Bronchus fibroblast of lung (primary cell): ENCODE results near the gene GPR84. TPM values are rescaled to one million over a fixed set of nuclear protein-coding genes. Genes with fewer than 3 reads are reported as not detected.

Source experiments
- total RNA-seq: library from RNA; depleted of rRNA; stranded (reverse); fragments of >200 nt; gene quantifications from 2 replicates; pipeline ENCODE4 v1.2.3, GENCODE V29; 2015

Gene GPR84
- not detected in 2 replicates for total RNA-seq

DNA sequence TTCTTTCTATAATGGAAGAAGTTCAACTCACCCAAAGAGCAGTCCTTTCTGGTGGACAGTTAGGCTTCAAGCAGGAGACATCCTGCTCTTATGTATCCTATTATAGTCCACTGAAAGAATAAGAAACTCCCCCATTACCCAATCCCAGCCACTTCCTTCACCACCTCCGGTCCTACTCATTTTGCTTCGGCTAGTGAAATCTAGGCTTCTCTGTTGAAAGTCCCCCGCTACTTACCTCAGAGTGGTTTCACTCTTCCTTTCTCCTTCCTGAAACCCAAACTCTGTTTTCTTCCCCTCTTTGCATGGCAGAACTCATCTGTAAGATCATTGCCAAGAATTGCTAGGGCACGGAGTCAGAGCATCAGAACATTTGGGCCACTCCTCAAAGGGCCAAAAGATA lies at the start of gene GPR84:
TSS of gene GPR84 (minus strand) at position 74 of the 400 bp plus-strand sequence. CDS start 635 bp downstream, outside the sequence.

DNA sequence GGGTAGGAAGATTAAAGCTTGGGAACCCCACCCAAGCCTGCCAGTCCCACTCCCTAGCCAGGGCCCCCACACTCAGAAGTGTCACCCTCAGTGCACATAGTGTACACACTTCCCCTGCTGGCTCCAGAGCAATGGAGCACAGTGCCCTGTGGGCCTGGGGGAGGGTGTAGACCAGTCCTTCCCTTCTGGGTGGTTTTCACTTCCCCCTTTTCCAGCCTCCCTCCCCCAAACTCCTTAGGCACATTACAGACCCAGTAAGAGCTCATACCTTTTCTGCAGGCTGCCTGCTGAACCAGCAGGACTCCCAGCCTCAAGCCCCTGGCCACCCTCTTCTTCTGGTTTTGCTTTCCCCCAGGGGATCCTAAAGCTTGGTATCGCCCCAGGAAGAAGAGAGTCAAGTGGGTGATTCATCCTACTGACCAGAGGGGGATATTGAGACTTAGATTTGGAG lies 20.3 kb upstream of the GPR84 start, which contains the start of gene ZNF385A:
TSS of gene ZNF385A (minus strand) at position 143 of the 451 bp plus-strand sequence. CDS start 219 bp downstream, outside the sequence.

DNA sequence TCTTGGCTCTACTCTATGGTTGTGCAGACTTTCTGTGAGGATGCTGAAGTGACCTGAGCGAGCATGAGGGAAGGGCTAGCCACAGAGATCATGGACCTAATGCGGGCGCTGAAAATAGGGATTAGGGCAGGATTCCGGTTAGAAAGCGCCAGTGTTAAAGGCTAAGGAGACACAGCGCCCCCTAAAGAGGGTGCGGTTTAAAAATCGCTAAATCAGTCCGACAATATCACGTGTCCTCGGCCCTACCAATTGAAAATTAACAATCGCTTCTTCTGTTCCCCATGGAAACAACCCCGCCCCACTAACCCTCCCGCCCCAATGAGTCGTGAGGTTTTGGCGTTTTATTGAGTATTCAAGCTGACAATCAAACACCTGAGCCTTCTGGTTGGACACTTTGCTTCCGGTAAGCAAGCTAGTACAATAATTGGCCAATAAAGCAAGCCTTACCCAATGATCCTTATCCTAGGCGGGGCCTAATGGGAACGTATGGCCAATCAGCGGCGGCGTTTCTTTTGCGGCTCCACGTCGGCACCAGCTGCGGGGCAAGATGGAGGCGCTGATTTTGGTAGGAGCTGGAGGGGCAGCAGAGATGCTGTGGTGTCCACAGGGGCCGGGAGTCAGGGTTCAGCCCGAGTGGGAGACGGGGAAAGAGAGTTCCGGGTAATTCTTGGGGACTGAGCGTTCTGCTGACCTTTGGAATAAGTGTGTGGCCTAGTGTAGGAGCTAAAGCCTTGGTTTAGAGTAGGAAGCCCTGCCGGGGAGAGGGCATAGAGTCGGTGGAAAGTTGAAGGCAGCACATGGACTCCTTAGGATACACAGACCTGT lies 39.5 kb downstream of the GPR84 start, which contains the start of gene COPZ1:
TSS of gene COPZ1 (plus strand) at position 515 of the 825 bp plus-strand sequence. CDS start at position 548, 33 bp downstream.

Other genes with a start within 250 kb of the GPR84 start
- gene SMUG1, start 175.5 kb downstream of the GPR84 start, total RNA-seq, result 45.9 and 50.4 TPM in 2 replicates
- gene CBX5, start 84.4 kb downstream of the GPR84 start, total RNA-seq, result 41.2 and 46.2 TPM in 2 replicates
- 1,097 and 1,104 TPM in 2 replicates for gene HNRNPA1, start 83.8 kb downstream of the GPR84 start, total RNA-seq
- gene NFE2, start 63.5 kb downstream of the GPR84 start, total RNA-seq, result 0.15 and 0.34 TPM in 2 replicates
- gene COPZ1, start 39.4 kb downstream of the GPR84 start, total RNA-seq, result 123 and 131 TPM in 2 replicates
- gene ZNF385A, start 20.2 kb upstream of the GPR84 start, total RNA-seq, result 2.5 and 2.7 TPM in 2 replicates
- 355 and 369 TPM in 2 replicates for gene ITGA5, start 54.8 kb upstream of the GPR84 start, total RNA-seq
- 4.3 and 5.5 TPM in 2 replicates for gene GTSF1, start 109.1 kb upstream of the GPR84 start, total RNA-seq
- under 0.01 TPM in 1 of 2 replicates, not detected in the other for gene NCKAP1L, start 133.3 kb upstream of the GPR84 start, total RNA-seq
- under 0.01 TPM in 1 of 2 replicates, not detected in the other for gene PDE1B, start 185.1 kb upstream of the GPR84 start, total RNA-seq
- not detected in 2 replicates for gene PPP1R1A, start 224.2 kb upstream of the GPR84 start, total RNA-seq